Chondrocyte (in vitro differentiated cells): ENCODE results near the gene HES7. TPM values are rescaled to one million over a fixed set of nuclear protein-coding genes. Genes with fewer than 3 reads are reported as not detected.
A peak's percentile ranks its signal among the peaks of the same experiment; 100 is the strongest.

Experiments used
- DNase-seq: peaks from one replicate; pipeline ENCODE4 v3.0.0; 2021; ENCODE audit warnings: mixed read lengths, low spot score
- H3K27ac Mint-ChIP-seq: one replicate; pipeline ENCODE4 v1.8.0; 2021; ENCODE audit warnings: mild to moderate bottlenecking, moderate library complexity, mixed read lengths; ENCODE audit not compliant: unreplicated experiment
- H3K27me3 Mint-ChIP-seq: 2 replicates; pipeline ENCODE4 v1.8.0; 2021; ENCODE audit warnings: low read depth, mixed read lengths
- H3K36me3 Mint-ChIP-seq: 2 replicates; pipeline ENCODE4 v1.8.0; 2021; ENCODE audit warnings: low read depth, mixed read lengths
- H3K4me1 Mint-ChIP-seq: 2 replicates; pipeline ENCODE4 v1.8.0; 2021; ENCODE audit warnings: low read depth, mild to moderate bottlenecking, mixed read lengths
- H3K4me3 Mint-ChIP-seq: one replicate; pipeline ENCODE4 v1.8.0; 2021; ENCODE audit warnings: mild to moderate bottlenecking, moderate library complexity, mixed read lengths; ENCODE audit not compliant: unreplicated experiment
- H3K9me3 Mint-ChIP-seq: 2 replicates; pipeline ENCODE4 v1.8.0; 2021; ENCODE audit warnings: low read depth, mixed read lengths
- total RNA-seq: library from RNA; stranded (reverse); gene quantifications from 3 replicates; pipeline ENCODE4 v1.2.1, GENCODE V29; 2021
- TF ChIP-seq, protein P1 (sequence below): fragments of 200-600 bp; sonication (generic); IDR thresholded peaks from 2 replicates; pipeline ENCODE4 v1.5.0; 2021; ENCODE audit warnings: antibody characterized with exemption, mild to moderate bottlenecking, moderate library complexity

HES7 gene
- total RNA-seq, 1 donor from 2014 or later: 1.5 TPM

DNA sequence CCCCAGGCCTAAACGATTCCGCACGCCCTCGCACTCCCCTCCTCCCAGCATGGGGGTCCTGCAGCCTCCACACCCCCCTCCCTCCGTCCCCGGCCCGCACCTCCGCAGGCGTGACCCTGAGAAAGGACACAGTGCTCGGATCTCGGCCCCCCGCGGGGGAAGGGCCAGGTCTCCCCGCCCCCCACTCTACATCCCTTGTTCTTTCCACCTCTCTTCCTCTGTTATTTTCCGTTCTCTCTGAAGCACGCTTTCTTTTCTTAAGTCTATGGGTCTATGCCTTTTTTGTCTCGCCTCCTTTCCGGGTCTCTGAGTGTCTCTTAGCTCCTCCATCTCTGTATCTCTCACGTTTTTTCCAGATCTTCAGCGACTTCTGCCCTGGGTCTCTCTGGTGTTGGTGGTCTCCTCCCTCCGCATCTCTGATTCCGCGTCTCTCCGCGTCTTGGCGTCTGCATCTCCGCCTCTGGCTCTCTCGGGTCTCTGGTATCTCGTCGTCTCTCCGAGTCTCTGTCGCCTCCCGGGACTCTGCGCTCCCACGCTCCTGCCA is 2.1 kb upstream of the HES7 start:
- Mint-ChIP-seq H3K4me1 (peaks cover 48% of the 10 kb centered on the region), H3K27ac (peak overlapping the region; percentile 96), H3K27me3 (peaks cover 2% of the 10 kb centered on the region), H3K36me3 (no peaks in the 10 kb centered on the region), H3K4me3 (peak overlapping the region; percentile 92), H3K9me3 (no peaks in the 10 kb centered on the region)
- peak; percentile 69 for DNase-seq
- TF ChIP-seq, protein P1, sequence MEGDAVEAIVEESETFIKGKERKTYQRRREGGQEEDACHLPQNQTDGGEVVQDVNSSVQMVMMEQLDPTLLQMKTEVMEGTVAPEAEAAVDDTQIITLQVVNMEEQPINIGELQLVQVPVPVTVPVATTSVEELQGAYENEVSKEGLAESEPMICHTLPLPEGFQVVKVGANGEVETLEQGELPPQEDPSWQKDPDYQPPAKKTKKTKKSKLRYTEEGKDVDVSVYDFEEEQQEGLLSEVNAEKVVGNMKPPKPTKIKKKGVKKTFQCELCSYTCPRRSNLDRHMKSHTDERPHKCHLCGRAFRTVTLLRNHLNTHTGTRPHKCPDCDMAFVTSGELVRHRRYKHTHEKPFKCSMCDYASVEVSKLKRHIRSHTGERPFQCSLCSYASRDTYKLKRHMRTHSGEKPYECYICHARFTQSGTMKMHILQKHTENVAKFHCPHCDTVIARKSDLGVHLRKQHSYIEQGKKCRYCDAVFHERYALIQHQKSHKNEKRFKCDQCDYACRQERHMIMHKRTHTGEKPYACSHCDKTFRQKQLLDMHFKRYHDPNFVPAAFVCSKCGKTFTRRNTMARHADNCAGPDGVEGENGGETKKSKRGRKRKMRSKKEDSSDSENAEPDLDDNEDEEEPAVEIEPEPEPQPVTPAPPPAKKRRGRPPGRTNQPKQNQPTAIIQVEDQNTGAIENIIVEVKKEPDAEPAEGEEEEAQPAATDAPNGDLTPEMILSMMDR: no peak

DNA sequence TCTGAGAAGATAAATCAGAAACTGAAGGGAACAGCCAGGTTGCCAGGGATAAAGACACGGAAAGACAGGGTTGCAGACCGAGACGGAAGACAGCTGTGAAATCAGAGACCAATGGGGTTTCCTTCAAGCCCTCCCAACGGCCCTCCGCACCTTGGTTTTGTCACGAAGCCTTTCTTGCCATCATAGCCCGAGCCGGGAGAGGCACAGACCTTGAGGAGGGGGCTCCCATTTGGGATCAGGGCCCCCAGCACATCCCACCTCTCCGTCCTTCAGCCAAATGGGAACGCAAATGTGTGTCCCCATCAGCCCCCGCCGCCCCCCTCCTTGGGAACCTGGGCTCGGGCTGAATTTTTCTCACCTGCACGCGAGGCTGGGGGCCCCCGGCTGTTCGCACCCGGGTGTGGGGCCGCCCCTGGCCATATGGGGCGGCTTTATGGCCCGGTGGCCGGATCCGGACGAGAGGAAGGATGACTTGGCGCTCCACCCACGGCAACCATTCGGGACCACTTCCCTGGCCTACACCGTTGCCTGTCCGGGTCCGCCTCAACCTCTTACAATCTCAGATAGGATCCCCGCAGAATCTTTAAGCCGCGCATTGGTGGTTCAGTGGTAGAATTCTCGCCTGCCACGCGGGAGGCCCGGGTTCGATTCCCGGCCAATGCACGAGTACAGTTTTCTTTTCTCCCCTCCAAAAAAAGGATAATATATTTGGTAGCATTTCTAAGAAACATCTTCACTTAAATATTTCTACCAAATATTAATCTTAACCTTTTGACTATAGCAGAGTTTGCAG is 1.4 kb upstream of the HES7 start:
- no peaks in the 10 kb centered on the region for H3K36me3 Mint-ChIP-seq
- peak overlapping the region; percentile 96 for H3K27ac Mint-ChIP-seq
- peaks cover 53% of the 10 kb centered on the region for H3K4me1 Mint-ChIP-seq
- H3K4me3 Mint-ChIP-seq: peak overlapping the region; percentile 92
- TF ChIP-seq, protein P1: no peak
- no peaks in the 10 kb centered on the region for H3K9me3 Mint-ChIP-seq
- DNase-seq: no peak
- peaks cover 2% of the 10 kb centered on the region for H3K27me3 Mint-ChIP-seq

GRCh38 chr17:8124350-8125153 is 646 bp upstream of the HES7 start:
- Mint-ChIP-seq H3K4me1 (peaks cover 60% of the 10 kb centered on the region), H3K4me3 (peak overlapping the region; percentile 92)
- DNase-seq: no peak

DNA sequence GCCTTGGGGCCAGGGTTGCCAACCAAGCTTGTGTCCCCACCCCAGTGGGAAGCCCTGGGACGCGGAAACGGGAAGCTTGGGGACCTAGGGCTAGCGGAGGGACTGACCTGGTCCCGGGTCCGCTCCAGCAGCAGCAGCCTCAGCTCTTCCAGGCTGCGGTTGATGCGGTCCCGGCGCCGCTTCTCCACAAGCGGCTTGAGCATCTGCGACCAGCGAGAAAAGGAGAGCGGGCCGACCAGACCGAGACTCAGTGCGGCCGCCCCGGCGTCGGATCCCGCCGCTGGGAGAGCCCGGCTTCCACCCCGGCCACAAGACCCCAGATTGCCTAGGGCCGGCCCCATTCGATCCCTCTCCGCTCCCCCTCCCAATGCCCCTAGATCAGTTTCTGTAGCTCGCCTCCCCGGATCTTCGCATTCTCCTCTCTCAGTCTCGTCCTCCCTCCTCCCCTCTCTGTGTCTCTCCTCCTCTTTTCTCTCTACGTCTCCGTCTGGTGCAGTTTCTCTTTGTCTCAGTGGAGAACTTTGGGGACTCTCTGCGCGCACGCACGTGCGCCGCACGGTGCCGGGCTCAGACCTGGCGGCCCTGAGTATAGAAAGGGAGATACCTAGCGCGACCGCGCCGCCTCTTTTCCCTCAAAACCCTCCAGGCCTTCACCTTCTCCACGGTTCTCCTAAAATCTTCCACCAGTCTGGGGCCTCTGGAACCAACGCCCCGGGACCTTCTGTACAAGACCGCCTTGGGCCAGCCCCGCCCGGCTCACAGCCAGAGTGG is 797 bp downstream of the HES7 start:
- peak overlapping the region; percentile 92 for H3K4me3 Mint-ChIP-seq
- no peak for DNase-seq
- H3K36me3 Mint-ChIP-seq: no peaks in the 10 kb centered on the region
- H3K9me3 Mint-ChIP-seq: no peaks in the 10 kb centered on the region
- no peaks in the 10 kb centered on the region for H3K27me3 Mint-ChIP-seq
- TF ChIP-seq, protein P1: no peak
- H3K4me1 Mint-ChIP-seq: peaks cover 66% of the 10 kb centered on the region
- peak overlapping the region; percentile 89 for H3K27ac Mint-ChIP-seq

More at GRCh38 chr17:8124350-8125153, 646 bp upstream of the HES7 start:
- Mint-ChIP-seq H3K27ac (peak overlapping the region; percentile 13), H3K36me3 (no peaks in the 10 kb centered on the region), H3K9me3 (no peaks in the 10 kb centered on the region), H3K27me3 (no peaks in the 10 kb centered on the region)
- TF ChIP-seq, protein P1: no peak
